GM18502 (cell line): ENCODE measurements around the gene SH2D7.
A peak's percentile ranks its signal among the peaks of the same experiment; 100 is the strongest.

ENCODE experiments used
- ATAC-seq: cut with Tn5 transposase; IDR thresholded peaks from one replicate; pipeline ENCODE4 v1.9.1; 2021; ENCODE audit warnings: mild to moderate bottlenecking; ENCODE audit not compliant: unreplicated experiment, poor library complexity

The SH2D7 gene

GRCh38 chr15:78101423-78102105 lies 9.2 kb downstream of the SH2D7 start:
- ATAC-seq: no peak

GRCh38 chr15:78102211-78102610 lies 9.8 kb downstream of the SH2D7 start:
- no peak for ATAC-seq

GRCh38 chr15:78102741-78103140 lies 10.4 kb downstream of the SH2D7 start:
- no peak for ATAC-seq

- ATAC-seq: peak; percentile 91
Observed at GRCh38 chr15:78103406-78104118, 11.2 kb downstream of the SH2D7 start.

- no peak for ATAC-seq
Observed at GRCh38 chr15:78104119-78104479, 11.7 kb downstream of the SH2D7 start.

- no peak for ATAC-seq
Observed at GRCh38 chr15:78104566-78105475, 12.5 kb downstream of the SH2D7 start.

GRCh38 chr15:78105476-78106241 lies 13.3 kb downstream of the SH2D7 start:
- no peak for ATAC-seq

- ATAC-seq: no peak
Observed at GRCh38 chr15:78107471-78107870, 15.1 kb downstream of the SH2D7 start.

GRCh38 chr15:78108300-78109084 lies 16.1 kb downstream of the SH2D7 start:
- no peak for ATAC-seq

GRCh38 chr15:78109156-78109555 lies 16.8 kb downstream of the SH2D7 start:
- ATAC-seq: no peak

- no peak for ATAC-seq
Observed at GRCh38 chr15:78110096-78110495, 17.7 kb downstream of the SH2D7 start.

GRCh38 chr15:78110916-78111475 lies 18.6 kb downstream of the SH2D7 start:
- no peak for ATAC-seq

GRCh38 chr15:78111788-78112187 lies 19.4 kb downstream of the SH2D7 start:
- ATAC-seq: no peak

- no peak for ATAC-seq
Observed at GRCh38 chr15:78112551-78112950, 20.2 kb downstream of the SH2D7 start.

GRCh38 chr15:78120523-78120922 lies 28.2 kb downstream of the SH2D7 start:
- ATAC-seq: no peak

GRCh38 chr15:78125267-78125666 lies 32.9 kb downstream of the SH2D7 start:
- no peak for ATAC-seq

GRCh38 chr15:78127882-78128281 lies 35.5 kb downstream of the SH2D7 start:
- ATAC-seq: no peak

GRCh38 chr15:78129077-78129750 lies 36.9 kb downstream of the SH2D7 start:
- ATAC-seq: no peak
